ENCODE results near the gene PDE4B. TPM values are rescaled to one million over a fixed set of nuclear protein-coding genes. Genes with fewer than 3 reads are reported as not detected.

Gene PDE4B
- total RNA-seq, 1 experiment from 2014 or later = 1.4 TPM

DNA sequence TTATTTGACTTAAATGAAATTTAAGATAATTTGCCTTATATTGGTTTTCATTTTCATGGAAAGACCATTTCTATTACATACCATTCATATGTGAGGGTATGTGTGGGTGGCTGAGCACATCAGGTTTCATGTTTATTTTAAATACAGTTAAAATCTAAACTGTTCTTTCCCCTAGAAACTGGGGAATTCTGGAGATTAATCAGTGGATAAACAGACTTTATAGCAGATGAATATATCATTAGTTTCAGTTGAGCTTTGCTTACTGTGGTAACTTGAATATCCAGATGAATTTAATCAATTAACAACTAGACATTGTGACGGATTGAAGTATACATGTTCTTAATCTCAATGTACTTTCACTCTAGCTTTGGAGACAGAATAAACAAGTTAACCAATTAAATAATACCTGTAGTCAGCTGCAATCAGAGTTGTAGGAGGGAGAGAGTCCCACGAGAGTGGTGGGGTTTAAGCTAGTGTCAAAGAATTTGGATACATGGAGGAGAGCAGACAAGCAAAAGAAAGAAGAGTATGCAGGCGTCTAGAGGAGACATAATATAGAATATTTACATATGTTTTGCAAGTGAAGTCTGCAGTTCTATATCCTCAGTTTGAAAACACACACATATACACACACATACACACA lies 97.6 kb downstream of the PDE4B start:
- ChIA-PET CTCF (no interaction called here), POLR2A (ENCODE audit: unreplicated experiment) (interaction anchor here (0.5 kb wide), 1 partner anchor 27 kb away, joined by 4 read pairs; no protein-coding TSS in a partner anchor)
- no peak overlapping the region for H3K27ac ChIP-seq (ENCODE audit: low read length)
- peaks cover 8% of the 10 kb centered on the region; the same call in 1 of the 2 replicates for H3K4me1 ChIP-seq (ENCODE audit: insufficient read depth, low read length)
- no peaks in the 10 kb centered on the region for H4K20me1 ChIP-seq (ENCODE audit: low read length)
- H3K9me2 ChIP-seq (replicated peaks; ENCODE audit: low read length) = no peaks in the 10 kb centered on the region
- no peaks in the 10 kb centered on the region for H3K9me3 ChIP-seq (ENCODE audit: low read length)
- TF ChIP-seq EZH2 (IDR thresholded peaks at IDR 0.05; ENCODE audit: low read length, unreplicated experiment) = no peak
- no peak for TF ChIP-seq EZH2phosphoT487 (IDR thresholded peaks at IDR 0.05; ENCODE audit: borderline replicate concordance, low read length)
- TF ChIP-seq, protein P1, sequence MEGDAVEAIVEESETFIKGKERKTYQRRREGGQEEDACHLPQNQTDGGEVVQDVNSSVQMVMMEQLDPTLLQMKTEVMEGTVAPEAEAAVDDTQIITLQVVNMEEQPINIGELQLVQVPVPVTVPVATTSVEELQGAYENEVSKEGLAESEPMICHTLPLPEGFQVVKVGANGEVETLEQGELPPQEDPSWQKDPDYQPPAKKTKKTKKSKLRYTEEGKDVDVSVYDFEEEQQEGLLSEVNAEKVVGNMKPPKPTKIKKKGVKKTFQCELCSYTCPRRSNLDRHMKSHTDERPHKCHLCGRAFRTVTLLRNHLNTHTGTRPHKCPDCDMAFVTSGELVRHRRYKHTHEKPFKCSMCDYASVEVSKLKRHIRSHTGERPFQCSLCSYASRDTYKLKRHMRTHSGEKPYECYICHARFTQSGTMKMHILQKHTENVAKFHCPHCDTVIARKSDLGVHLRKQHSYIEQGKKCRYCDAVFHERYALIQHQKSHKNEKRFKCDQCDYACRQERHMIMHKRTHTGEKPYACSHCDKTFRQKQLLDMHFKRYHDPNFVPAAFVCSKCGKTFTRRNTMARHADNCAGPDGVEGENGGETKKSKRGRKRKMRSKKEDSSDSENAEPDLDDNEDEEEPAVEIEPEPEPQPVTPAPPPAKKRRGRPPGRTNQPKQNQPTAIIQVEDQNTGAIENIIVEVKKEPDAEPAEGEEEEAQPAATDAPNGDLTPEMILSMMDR (conservative IDR thresholded peaks at IDR 0.05; ENCODE audit: low read depth, low read length) = no peak
- H3F3A ChIP-seq (ENCODE audit: low read length, unreplicated experiment) = no peaks in the 10 kb centered on the region
- H2AFZ ChIP-seq (ENCODE audit: low read length) = no peak overlapping the region
- H3K79me2 ChIP-seq (ENCODE audit: low read length) = no peaks in the 10 kb centered on the region
- intact Hi-C loops (cut with micrococcal nuclease) = no loop called here
- no peaks in the 10 kb centered on the region for H3K27me3 ChIP-seq (ENCODE audit: low read length)
- DNase-seq (no peak), ATAC-seq (no peak)
- no peak overlapping the region for H3K4me2 ChIP-seq (ENCODE audit: low read length)
- BruUV-seq (replicated peaks) = no TSS peak
- no peaks in the 10 kb centered on the region for H3K36me3 ChIP-seq (ENCODE audit: low read depth, low read length)
- H3K9ac ChIP-seq (ENCODE audit: low read length) = no peak overlapping the region
- H3K4me3 ChIP-seq (ENCODE audit: low read length) = no peak overlapping the region

DNA sequence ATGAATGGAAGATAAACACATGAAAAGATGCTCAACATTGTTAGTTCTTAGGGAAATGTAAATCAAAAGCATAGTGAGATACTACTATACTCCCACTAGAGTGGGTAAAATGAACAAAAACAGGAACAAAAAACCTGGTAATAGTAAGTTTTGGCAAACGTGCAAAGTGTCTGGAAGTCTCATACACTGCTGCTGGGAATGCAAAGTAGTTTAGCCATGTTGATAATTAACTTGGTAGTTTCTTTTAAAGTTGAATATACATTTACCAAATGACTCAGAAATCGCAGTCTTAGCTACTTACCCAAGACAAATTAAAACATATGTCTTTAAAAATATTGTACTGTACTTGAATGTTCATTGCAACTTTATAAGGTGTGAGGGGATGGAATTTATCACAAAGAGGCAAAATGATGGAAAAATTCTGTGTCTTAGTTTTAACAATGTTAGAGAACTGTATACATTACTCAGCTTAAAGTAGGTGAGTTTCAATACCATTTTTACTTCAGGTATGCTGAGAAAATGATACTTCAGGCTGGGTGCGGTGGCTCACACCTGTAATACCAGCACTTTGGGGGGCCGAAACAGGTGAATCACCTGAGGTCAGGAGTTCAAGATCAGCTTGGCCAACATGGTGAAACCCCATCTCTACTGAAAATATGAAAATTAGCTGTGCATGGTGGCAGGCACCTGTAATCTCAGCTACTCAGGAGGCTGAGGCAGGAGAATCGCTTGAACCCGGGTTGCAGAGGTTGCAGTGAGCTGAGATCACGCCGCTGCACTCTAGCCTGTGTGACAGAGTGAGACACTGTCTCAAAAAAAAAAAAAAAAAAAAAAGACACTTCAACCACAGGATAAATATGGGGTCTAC lies 102.3 kb downstream of the PDE4B start:
- TF ChIP-seq EZH2phosphoT487 (IDR thresholded peaks at IDR 0.05; ENCODE audit: borderline replicate concordance, low read length) = no peak
- TF ChIP-seq, protein P1 (conservative IDR thresholded peaks at IDR 0.05; ENCODE audit: low read depth, low read length) = no peak
- no peak for TF ChIP-seq EZH2 (IDR thresholded peaks at IDR 0.05; ENCODE audit: low read length, unreplicated experiment)
- BruUV-seq (replicated peaks) = no TSS peak
- no peak overlapping the region for H2AFZ ChIP-seq (ENCODE audit: low read length)
- ATAC-seq = no peak
- H3K9me2 ChIP-seq (replicated peaks; ENCODE audit: low read length) = no peaks in the 10 kb centered on the region
- no peaks in the 10 kb centered on the region for H3F3A ChIP-seq (ENCODE audit: low read length, unreplicated experiment)
- H3K4me1 ChIP-seq (ENCODE audit: insufficient read depth, low read length) = peaks cover 8% of the 10 kb centered on the region; the same call in 1 of the 2 replicates
- intact Hi-C loops (cut with micrococcal nuclease) = no loop called here
- POLR2A ChIA-PET (ENCODE audit: unreplicated experiment) = no interaction called here
- no peaks in the 10 kb centered on the region for H3K79me2 ChIP-seq (ENCODE audit: low read length)
- no peak overlapping the region for H3K4me3 ChIP-seq (ENCODE audit: low read length)
- no peaks in the 10 kb centered on the region for H3K9me3 ChIP-seq (ENCODE audit: low read length)
- CTCF ChIA-PET = no interaction called here
- no peaks in the 10 kb centered on the region for H3K27me3 ChIP-seq (ENCODE audit: low read length)
- H3K4me2 ChIP-seq (ENCODE audit: low read length) = no peak overlapping the region
- no peaks in the 10 kb centered on the region for H3K36me3 ChIP-seq (ENCODE audit: low read depth, low read length)
- no peak overlapping the region for H3K9ac ChIP-seq (ENCODE audit: low read length)
- no peak overlapping the region for H3K27ac ChIP-seq (ENCODE audit: low read length)
- no peaks in the 10 kb centered on the region for H4K20me1 ChIP-seq (ENCODE audit: low read length)
- no peak for DNase-seq

DNA sequence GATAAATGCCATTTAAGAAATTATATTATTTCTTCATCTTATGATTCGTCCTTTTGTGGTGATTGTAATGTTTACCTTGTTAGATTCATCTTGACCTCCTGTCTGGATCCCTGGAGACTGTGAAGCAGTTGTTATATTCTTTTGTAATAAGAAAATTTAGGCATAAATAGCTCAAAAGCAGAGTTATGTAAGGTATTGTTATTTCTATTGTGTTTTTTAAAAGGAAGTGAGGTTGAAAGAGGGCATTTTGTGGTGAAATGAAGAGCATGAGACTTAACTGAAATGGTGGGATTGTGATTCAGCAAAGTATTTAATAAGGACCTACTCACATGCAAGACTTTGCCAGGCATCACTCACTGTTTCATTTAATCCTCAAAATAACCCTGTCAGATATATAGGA lies 104.0 kb downstream of the PDE4B start:
- Histone ChIP-seq H3K9me2 (replicated peaks; ENCODE audit: low read length) (no peaks in the 10 kb centered on the region), H3K4me3 (ENCODE audit: low read length) (no peak overlapping the region), H4K20me1 (ENCODE audit: low read length) (no peaks in the 10 kb centered on the region), H3K9me3 (ENCODE audit: low read length) (no peaks in the 10 kb centered on the region), H3K27ac (ENCODE audit: low read length) (no peak overlapping the region), H3K9ac (ENCODE audit: low read length) (no peak overlapping the region), H3K4me2 (ENCODE audit: low read length) (no peak overlapping the region), H3K79me2 (ENCODE audit: low read length) (no peaks in the 10 kb centered on the region), H3F3A (ENCODE audit: low read length, unreplicated experiment) (no peaks in the 10 kb centered on the region), H2AFZ (ENCODE audit: low read length) (no peak overlapping the region), H3K36me3 (ENCODE audit: low read depth, low read length) (no peaks in the 10 kb centered on the region), H3K4me1 (ENCODE audit: insufficient read depth, low read length) (peaks cover 8% of the 10 kb centered on the region; the same call in 1 of the 2 replicates), H3K27me3 (ENCODE audit: low read length) (no peaks in the 10 kb centered on the region)
- TF ChIP-seq EZH2 (IDR thresholded peaks at IDR 0.05; ENCODE audit: low read length, unreplicated experiment) (no peak), EZH2phosphoT487 (IDR thresholded peaks at IDR 0.05; ENCODE audit: borderline replicate concordance, low read length) (no peak)
- TF ChIP-seq, protein P1 (conservative IDR thresholded peaks at IDR 0.05; ENCODE audit: low read depth, low read length) = no peak
- POLR2A ChIA-PET (ENCODE audit: unreplicated experiment) = no interaction called here
- BruUV-seq (replicated peaks) = no TSS peak
- CTCF ChIA-PET = no interaction called here
- DNase-seq (no peak), ATAC-seq (no peak)
- intact Hi-C loops (cut with micrococcal nuclease) = no loop called here

Data from PC-3 (cell line).